D341Med (cell line): ENCODE measurements around the gene RHOA.
"Not testable (repeated sequence)": the region's sequence is repeated elsewhere in the genome, so short reads cannot be mapped to it uniquely, and the experiment has no call there.

Source experiments
- DNase-seq: peaks from one replicate; pipeline ENCODE4 v3.0.0; 2012; ENCODE audit warnings: low spot score

Gene RHOA

DNA sequence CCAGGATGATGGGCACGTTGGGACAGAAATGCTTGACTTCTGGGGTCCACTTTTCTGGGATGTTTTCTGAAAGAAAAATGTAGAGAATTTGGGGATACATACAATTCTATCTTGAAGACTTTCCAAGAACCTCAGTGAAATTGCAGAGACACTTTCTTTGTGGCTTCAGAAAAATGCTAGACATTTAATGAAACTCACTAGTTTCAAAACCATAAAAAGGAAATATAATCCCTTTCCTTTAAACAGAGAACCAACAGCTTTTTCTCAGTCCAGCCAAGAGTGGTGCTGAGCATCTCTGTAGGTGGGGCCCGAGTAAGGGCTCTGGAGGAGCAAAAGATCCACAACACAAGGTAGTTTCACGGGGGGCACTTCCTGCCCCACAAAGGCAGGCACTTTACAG, 49.2 kb downstream of the RHOA start:
- no peak for DNase-seq

DNA sequence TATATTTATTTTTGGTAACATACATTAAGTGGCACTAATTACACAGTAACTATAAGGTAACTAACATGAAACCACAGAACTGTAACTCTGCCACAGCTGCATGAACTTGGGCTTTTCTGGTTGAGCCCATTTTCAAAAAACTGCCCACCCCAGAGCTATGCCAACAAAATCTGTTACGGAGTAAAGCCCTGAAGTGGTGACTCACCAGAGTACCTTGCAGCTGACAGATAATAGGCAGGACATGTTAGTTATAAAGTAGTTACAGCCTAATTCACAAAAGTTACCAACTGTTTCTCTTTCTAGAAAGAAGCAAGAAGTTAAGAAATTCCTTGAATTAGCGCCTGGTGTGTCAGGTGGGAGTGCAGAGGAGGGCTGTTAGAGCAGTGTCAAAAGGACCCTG, 52.2 kb downstream of the RHOA start:
- no peak for DNase-seq

DNA sequence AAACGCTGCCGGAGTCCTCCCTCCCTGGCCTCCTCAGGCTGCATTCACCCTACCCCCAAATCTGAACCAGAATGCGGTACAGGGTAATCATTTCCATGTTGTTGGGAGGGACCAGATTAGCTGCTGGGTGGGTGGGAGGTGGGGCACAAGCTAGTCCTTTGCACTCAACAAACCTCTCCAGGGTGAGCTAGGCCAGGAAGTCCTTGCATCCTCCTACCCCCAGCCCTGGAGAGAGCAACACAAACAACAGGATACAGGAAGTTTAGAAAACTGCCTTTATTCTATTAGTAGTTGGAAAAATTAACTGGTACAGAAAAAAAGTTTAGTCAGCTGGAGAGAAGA, 52.9 kb downstream of the RHOA start:
- DNase-seq: no peak

DNA sequence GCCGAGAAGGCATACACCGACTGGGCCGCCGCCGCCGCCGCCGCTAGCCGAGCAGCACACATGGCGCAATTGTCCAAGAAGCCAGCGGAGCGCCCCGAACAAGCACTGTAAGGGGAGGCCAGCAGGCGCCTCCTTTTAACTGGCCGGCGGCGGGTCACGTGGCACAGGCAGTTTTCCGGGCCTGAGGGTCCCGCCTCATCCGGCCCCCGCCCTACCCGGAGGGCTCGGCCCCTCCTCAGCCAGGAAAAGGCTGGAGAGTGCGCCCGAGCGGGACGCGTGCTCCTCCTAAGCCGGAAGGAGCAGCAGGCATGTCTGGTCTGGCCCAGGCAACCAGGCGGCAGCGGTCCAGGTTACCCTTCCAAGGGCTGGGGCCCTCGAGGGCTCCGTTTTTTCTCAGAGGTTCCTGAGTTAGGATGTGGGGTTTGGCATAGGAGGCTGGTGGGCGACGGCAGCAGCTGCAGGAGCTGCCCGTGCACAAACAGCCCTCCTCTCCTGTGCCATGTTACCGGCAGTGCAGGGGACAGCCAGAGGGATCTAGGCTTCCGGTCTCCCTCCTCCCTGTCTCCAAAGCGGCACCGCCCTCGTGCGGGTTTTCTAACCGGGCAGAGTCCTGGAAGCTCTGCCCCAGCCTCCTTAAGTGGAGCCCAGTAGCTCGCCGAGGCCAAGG, 53.4 kb downstream of the RHOA start, which contains the start of gene GPX1:
TSS of gene GPX1 (minus strand) at position 137 of the 667 bp plus-strand sequence. CDS start at position 62, 75 bp downstream.
- DNase-seq: peak; percentile 97

DNA sequence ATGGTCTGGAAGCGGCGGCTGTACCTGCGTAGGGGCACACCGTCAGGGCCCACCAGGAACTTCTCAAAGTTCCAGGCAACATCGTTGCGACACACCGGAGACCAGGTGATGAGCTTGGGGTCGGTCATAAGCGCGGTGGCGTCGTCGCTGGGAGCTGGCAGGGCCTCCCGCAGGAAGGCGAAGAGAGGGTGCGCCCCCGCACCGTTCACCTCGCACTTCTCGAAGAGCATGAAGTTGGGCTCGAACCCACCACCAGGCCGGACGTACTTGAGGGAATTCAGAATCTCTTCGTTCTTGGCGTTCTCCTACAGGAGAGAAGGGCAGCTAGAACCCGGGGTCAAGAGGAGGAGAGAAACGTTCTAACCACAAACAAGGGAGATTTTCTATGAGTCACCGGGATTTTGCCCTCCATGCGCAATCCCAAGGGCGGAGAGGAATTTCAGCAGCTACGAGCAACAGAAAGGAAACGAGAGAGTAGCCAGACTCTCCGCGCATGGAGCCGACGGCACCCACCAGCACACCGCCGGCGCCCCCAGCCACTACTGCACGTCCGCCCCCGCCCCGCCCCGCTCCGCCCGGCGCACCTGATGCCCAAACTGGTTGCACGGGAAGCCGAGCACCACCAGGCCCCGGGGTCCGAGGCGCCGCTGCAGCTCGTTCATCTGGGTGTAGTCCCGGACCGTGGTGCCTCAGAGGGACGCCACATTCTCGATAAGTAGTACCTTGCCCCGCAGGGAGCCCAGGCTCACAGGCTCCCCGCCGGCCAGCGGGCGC, 54.1 kb downstream of the RHOA start:
- peak; percentile 48 for DNase-seq

DNA sequence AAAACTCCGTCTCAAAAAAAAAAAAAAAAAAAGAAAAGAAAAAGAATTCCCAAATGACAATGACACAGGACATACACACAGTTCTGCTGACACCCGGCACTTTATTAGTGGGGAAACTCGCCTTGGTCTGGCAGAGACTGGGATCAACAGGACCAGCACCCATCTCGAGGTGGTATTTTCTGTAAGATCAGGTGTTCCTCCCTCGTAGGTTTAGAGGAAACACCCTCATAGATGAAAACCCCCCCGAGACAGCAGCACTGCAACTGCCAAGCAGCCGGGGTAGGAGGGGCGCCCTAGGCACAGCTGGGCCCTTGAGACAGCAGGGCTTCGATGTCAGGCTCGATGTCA, 54.7 kb downstream of the RHOA start:
- not testable (repeated sequence) for DNase-seq

DNA sequence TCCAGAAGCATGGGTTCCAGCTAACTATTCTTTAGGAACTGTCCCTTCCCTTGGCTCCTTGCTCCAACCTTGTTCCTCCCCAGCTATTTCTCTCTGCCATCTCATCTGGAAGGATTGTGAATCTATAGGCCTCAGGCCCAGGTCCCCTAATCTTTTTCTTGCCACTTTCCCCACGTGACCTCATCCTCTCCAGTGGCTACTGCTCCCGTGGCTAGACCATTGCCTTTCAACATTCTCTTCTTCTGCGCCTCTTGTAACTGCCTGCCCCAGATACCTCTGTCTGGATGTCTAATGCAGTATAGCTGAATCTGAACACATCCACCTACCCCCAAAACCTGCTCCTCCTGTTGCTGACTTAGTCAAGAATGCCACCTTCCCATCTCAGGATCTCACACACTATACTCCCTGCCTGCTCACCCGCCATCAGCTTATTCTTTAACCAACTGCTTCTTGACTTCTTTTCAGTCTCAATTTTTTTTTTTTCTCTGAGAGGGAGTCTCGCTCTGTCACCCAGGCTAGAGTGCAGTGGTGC, 58.8 kb downstream of the RHOA start:
- peak; percentile 17 for DNase-seq

DNA sequence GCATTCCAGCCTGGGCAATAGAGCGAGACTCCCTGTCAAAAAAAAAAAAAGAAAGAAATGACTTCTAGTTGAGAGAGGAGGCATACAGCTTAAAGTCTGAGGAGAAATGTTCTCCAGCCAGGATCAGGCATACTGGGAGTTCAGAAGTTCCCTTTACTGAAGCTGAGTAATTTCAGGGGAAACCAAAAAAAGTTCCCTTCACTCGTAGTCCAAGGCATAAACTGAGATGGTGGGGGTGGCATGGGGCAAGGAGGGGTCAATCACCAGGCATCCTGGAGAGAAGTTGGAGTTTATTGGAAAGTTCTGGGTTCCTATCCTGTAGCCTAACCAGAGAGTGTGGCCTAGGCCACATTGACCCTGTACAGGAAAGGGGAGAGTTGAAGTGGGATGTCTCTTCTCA, 59.5 kb downstream of the RHOA start:
- no peak for DNase-seq

DNA sequence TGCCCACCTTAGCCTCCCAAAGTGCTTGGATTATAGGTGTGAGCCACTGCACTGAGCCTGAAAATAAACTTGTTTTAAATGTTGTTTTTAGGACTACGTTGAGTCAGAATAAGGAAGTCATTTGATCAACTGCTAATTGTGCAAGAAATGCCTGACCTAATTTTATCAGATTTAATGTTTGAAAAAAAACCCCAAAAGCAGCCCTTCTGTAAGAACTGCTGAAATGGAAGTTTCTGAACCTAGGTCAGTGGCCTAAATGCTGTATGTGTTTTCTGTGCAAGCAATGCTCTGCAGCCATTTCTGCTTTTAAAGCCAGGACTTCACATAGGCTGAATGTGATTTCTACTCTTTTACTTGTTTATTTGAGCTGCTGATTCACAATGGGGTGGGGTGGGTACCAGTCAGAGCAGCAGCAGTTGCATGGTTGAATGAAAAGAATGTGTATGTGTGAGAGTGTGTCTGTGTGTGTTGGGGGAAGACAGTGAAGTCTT, 60.2 kb downstream of the RHOA start:
- DNase-seq: no peak

DNA sequence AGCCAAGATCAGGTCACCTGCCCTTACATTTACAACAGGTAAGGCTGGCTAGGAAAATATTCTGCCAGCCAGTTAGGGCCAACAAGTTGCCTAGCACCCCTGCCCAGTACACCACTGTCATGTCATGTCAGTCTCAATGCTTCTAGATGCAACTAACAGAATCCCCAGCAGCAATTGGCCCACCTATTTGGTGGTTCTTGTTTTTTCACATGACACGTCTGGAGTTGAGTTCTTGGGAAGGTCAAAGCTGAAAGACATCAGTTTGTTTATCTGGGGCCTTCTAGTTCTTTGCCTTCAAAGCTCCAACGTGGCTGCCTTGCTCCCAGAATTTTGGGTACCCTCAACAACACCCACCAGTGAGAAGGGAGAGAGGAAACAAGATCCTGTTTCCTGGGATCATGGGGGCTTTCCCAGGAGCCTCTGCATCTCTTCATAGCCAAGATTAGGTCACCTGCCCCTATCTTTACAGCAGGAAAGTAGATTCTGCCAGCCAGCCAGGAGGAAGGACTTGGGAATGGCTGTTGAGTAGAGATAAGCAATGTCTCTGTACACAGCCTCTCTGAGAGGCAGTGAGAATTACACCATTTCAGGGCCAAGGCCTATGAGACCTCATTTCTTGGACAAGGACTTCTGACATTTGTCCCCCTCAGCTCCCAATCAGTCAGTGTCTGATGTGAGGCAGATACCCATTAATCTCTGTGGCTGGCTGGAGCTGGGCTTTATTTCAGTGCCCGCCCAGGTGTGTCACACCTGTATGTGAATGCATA, 62.2 kb downstream of the RHOA start:
- DNase-seq: no peak

DNA sequence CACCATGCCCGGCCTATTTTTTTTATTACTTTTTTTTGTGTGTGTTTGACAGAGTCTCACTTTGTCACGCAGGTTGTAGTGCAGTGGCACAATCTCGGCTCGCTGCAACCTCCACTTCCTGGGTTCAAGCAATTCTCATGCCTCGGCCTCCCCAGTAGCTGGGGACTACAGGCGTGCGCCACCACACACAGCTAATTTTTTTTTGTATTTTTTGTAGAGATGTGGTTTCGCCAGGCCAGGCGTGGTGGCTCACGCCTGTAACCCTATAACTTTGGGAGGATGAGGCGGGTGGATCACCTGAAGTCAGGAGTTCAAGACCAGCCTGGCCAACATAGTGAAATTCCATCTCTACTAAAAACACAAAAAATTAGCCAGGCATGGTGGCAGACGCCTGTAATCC, 63.4 kb downstream of the RHOA start:
- not testable (repeated sequence) for DNase-seq

DNA sequence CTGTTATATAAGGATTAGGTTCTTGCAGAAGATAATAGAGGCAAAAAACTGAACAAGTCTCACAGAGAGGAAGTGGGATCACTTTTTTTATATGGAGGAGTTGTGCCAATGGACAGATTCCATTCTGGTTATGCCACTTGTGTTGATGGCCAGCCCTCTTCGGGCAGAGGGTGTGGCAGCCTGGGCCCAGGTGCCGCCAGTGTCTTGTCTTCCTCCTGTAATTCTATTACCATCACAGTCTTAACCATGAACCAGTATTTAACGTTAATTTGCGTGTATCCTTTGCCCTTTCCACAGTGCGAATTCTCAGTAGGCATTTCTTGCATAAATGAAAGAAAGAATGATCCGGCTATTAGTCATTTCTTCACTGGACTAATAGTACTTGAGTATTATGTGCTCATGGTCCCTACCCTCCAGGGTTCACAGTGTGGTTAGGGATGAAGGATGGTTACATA, 65.0 kb downstream of the RHOA start:
- no peak for DNase-seq

DNA sequence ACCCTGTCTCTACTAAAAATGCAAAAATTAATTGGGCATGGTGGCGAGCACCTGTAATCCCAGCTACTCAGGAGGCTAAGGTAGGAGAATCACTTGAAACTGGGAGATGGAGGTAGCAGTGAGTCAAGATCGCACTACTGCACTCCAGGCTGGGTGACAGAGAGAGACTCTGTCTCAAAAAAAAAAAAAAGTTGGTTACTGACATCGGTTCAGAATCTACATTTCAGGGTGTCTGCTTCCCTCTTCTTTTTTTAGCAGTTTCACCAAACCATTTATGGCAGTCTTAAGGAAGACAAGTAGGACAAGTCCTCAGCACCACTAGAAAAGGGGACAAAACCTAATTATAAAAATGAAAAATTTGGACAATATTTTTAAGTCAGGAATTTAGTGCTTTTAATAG, 68.6 kb downstream of the RHOA start:
- DNase-seq: no peak

DNA sequence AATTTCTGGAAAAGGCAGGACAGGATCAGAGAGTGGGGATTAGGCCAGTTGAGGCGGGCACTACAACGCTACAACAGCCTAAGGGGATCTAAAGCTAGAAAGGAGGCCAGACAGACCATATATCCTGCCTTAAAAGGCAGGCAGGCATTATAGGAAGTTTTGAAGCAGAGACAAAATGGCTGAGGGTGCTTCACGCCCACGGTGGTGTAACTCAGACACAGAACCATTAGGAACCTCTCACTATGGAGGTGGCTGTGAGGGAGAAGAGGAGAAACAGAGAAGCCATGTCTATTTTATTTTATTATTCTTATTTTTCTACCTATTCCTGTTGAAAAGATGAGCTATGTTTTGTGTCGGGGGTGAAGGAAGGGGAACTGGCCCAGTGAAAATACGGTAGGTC, 69.8 kb downstream of the RHOA start:
- DNase-seq: no peak

DNA sequence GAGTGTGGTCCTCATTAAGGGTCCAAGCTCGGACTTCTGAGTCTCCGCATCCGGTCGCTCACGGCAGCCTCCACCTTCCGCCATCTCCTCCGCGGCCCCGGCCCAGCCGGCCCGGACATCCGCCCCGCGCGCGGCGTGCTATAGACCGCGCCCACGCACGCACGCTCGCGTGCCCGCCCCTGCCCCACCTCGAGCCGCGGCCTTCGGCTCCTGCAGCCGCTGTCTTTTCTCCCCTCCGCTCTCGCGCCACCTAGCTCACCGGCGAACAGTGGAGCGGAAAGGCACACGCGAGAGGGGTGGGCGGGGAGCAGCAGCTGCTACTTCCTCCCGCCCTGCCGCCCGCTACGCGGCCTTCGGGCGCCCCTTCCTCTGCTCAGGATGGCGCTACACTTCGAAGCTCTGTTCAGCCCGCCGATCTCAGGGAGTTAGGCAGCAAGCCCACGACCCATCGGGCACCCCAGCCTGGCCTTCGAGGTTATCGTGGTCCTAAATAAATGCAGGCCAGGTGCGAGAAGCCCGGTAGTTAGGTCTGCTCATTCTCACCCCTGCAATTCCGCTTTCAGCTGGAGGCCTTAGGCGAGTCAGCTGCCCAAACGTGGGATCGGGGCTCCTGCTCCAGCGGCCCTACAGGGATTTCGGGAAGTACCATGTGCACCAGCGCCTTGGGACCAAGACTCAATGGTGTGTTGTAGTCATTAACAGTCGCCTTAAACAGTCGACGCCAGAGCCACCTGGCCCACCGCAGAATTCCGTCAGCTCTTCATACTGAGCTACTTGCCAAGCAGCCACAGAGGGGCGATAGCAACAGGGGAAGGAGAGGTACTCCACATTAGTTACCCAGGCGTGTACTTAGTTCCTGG, 71.6 kb downstream of the RHOA start, which contains the start of gene USP4:
TSS of gene USP4 (minus strand) at position 113 of the 860 bp plus-strand sequence. CDS start at position 84, 29 bp downstream.
- DNase-seq: peak; percentile 95

DNA sequence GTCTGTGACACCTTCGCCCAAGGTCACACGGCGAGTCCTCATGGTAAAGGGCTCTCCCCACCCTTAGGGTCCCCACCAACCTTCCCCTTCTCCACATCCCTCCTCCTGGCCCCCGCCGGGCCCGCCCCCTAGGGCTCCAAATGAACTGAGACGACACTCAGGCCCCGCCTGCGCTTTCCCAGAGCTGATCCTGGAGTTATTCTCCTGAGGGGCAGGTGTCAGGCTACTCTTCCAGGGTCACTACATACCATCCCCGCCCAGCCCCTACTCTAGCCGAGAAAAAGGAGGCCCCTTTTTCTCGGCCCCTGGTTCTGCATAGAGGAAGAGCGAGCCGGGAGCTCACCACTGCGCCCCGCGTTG, 72.2 kb downstream of the RHOA start:
- peak; percentile 62 for DNase-seq

DNA sequence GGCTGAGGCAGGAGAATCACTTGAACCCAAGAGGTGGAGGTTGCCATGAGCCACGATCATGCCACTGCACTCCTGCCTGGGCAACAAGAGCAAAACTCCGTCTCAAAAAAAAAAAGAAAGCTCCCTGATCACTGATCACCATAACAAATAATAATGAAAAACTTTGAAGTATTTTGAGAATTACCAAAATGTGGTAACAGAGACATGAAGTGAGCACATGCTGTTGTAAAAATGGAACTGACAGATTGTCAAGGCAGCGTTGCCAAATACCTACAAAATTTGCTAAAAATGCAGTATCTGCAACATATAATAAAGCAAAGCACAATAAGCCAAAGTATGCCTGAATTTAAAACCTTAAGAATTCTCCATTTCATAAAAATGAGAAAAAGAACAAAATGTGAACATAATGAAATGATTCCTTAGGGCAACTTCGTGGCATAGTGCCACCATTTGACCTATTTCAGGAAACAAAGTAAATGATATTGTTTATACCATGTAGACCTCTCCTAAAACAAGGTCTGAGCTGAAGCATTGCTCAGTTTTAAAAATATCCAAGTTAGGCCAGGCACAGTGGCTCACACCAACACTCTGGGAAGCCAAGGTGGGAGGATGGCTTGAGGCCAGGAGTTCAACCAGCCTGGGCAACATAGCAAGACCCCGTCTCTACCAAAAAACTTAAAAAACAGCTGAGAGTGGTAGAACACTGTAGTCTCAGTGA, 77.7 kb downstream of the RHOA start:
- DNase-seq: no peak

DNA sequence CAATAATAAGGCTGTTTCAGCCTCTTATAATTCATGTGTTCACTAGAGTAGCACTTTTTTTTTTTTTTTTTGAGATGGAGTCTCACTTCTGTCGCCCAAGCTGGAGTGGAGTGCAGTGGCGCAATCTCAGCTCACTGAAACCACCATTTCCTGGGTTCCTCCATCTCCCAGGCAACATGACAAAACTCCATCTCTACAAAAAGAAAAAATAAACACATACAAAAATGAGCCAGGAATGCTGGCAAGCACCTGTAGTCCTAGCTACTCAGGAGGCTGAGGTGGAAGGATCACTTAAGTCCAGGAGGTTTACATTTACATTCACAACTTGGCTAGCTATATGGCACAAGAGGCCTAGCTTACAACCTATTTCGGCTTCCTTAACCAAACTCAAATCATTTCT, 78.7 kb downstream of the RHOA start:
- no peak for DNase-seq

DNA sequence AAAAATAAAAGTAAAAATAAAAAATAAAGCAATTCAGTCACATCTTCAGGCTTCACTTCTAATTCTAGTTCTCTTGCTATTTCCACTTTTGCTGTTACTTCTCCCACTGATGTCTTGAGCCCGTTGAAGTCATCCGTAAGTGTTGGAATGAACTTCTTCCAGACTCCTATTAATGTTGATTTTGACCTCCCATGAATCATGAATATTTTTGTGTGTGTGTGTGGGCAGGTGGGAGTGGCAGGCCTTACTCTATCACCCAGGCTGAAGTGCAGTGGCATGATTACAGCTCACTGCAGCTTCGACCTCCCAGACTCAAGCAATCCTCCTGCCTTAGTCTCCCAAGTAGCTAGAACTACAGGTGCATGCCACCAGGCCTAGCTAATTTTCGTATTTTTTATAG, 82.6 kb downstream of the RHOA start:
- DNase-seq: no peak

DNA sequence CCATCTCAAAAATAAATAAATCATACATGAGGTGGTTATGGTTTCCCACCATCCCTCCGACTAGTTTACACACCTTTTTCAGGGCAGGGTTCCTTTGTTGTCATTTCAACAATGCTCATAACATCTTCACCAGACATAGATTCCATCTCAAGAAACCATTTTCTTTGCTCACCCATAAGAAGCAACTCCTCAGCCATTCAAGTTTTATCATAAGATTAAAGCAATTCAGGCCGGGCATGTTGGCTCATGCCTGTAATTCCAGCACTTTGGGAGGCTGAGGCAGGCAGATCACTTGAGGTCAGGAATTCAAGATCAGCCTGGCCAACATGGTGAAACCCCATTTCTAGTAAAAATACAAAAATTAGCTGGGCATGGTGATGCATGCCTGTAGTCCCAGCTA, 83.4 kb downstream of the RHOA start:
- not testable (repeated sequence) for DNase-seq

DNA sequence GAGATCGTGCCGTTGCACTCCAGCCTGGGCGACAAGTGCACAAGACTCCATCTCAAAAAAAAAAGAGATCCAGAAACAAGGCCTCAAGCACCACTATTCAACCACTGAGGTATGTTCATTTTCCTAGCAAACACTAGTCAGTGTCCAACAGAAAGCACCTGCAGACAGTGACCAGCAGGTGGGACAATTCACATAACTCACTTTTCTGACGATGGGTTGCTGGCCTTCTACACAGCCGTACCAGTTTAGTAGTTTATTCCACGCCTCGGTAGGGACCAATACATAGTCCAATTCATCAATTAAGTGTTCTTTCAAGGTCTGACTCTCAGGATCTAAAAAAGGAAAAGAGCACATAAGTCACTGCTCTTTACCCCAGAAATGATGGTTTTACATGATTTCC, 84.3 kb downstream of the RHOA start:
- DNase-seq: no peak
